ENCODE measurements around the gene TRIAP1.

The TRIAP1 gene

GRCh38 chr12:120445911-120446843, at the start of gene TRIAP1, which contains the start of gene GATC:
Gene TRIAP1 (minus strand): TSS chr12:120446384. CDS start chr12:120446372, 12 bp downstream.
Gene GATC (plus strand): TSS chr12:120446444. CDS start chr12:120446481, 37 bp downstream.
- H3K79me2 ChIP-seq (ENCODE audit: insufficient read depth, low read length) = peaks cover 84% of the 10 kb centered on the region
- peak within 1 kb of the TSS; percentile 81 for H2AFZ ChIP-seq (ENCODE audit: low read length)
- TF ChIP-seq CTCF (conservative IDR thresholded peaks at IDR 0.05; ENCODE audit: low read length) (no peak), EZH2phosphoT487 (IDR thresholded peaks at IDR 0.05; ENCODE audit: borderline replicate concordance) (no peak)
- no peaks in the 10 kb centered on the region for H3K9me3 ChIP-seq (ENCODE audit: insufficient read depth, low read depth, low read length)
- H3K36me3 ChIP-seq (ENCODE audit: insufficient read depth, low read length) = peaks cover 6% of the 10 kb centered on the region; the same call in 1 of the 2 replicates
- no peaks in the 10 kb centered on the region for H3K9me2 ChIP-seq (replicated peaks; ENCODE audit: low read depth, low read length)
- H4K20me1 ChIP-seq (ENCODE audit: insufficient read depth, low read length, poor library complexity, severe bottlenecking) = peaks cover 11% of the 10 kb centered on the region
- H3K27me3 ChIP-seq (ENCODE audit: insufficient read depth, low read length, poor library complexity, severe bottlenecking) = no peaks in the 10 kb centered on the region
- peak within 1 kb of the TSS; percentile 92 for H3K4me2 ChIP-seq (ENCODE audit: low read depth, low read length, poor library complexity, severe bottlenecking)
- peaks cover 18% of the 10 kb centered on the region for H3K4me1 ChIP-seq (ENCODE audit: insufficient read depth, low read length, poor library complexity, severe bottlenecking)
- no peaks in the 10 kb centered on the region for H3F3A ChIP-seq (ENCODE audit: low read depth)
- H3K4me3 ChIP-seq (ENCODE audit: low read length, poor library complexity, severe bottlenecking) = peak within 1 kb of the TSS; percentile 87
- peak within 1 kb of the TSS; percentile 98 for H3K9ac ChIP-seq (ENCODE audit: low read depth, low read length, poor library complexity, severe bottlenecking)

DNA sequence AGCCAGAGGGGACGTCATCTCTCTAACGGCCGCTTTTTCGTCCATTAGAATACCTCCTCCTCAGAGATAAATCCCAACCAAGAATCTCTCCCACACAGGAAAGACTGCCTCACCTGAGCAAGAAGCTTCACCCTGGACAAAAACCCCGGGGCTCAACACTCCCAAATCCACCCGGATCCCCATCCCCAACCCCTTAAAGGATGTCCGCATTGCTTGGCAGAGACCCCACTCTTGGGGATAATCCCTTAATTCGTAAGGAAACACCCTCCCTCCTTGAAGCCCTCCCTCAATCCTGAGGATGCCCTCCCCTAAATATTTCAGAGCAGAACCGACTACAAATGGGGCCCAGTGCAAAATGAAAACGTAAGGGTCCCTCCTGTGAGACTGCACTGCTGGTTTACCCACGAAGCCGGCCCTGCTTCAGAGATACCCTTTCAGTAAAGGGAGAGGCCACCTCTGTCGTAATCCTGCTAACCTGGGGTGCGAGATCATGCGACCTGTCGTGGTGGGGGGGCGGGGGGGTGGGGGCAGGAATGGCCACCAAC, 49.1 kb upstream of the TRIAP1 start:
- peak overlapping the region; percentile 73; the same call in 1 of the 2 replicates for H2AFZ ChIP-seq (ENCODE audit: low read length)

More for the DNA sequence above, 49.1 kb upstream of the TRIAP1 start:
- TF ChIP-seq EZH2phosphoT487 (IDR thresholded peaks at IDR 0.05; ENCODE audit: borderline replicate concordance) (no peak), CTCF (conservative IDR thresholded peaks at IDR 0.05; ENCODE audit: low read length) (no peak)
- peaks cover 18% of the 10 kb centered on the region for H3K36me3 ChIP-seq (ENCODE audit: insufficient read depth, low read length)
- peaks cover 32% of the 10 kb centered on the region for H4K20me1 ChIP-seq (ENCODE audit: insufficient read depth, low read length, poor library complexity, severe bottlenecking)
- H3F3A ChIP-seq (ENCODE audit: low read depth) = peaks cover 3% of the 10 kb centered on the region; the same call in 1 of the 2 replicates
- no peaks in the 10 kb centered on the region for H3K27me3 ChIP-seq (ENCODE audit: insufficient read depth, low read length, poor library complexity, severe bottlenecking)
- peak overlapping the region; percentile 73 for H3K9ac ChIP-seq (ENCODE audit: low read depth, low read length, poor library complexity, severe bottlenecking)
- H3K9me3 ChIP-seq (ENCODE audit: insufficient read depth, low read depth, low read length) = no peaks in the 10 kb centered on the region
- H3K4me3 ChIP-seq (ENCODE audit: low read length, poor library complexity, severe bottlenecking) = peak overlapping the region; percentile 96
- H3K4me2 ChIP-seq (ENCODE audit: low read depth, low read length, poor library complexity, severe bottlenecking) = peak overlapping the region; percentile 82
- H3K79me2 ChIP-seq (ENCODE audit: insufficient read depth, low read length) = peaks cover 29% of the 10 kb centered on the region
- H3K9me2 ChIP-seq (replicated peaks; ENCODE audit: low read depth, low read length) = no peaks in the 10 kb centered on the region
- peaks cover 22% of the 10 kb centered on the region for H3K4me1 ChIP-seq (ENCODE audit: insufficient read depth, low read length, poor library complexity, severe bottlenecking)
